HG03175 (cell line): ENCODE results near the gene POTEM.
"Not testable (repeated sequence)": the region's sequence is repeated elsewhere in the genome, so short reads cannot be mapped to it uniquely, and the experiment has no call there.

Experiments
- ATAC-seq: cut with Tn5 transposase; IDR thresholded peaks from one replicate; pipeline ENCODE4 v1.9.1; 2021; ENCODE audit warnings: mild to moderate bottlenecking, moderate library complexity; ENCODE audit not compliant: unreplicated experiment

POTEM gene

GRCh38 chr14:19036811-19037382, 69.7 kb downstream of the POTEM start:
- ATAC-seq, result not testable (repeated sequence)

- not testable (repeated sequence) for ATAC-seq
Measured at GRCh38 chr14:19038060-19038664, 70.9 kb downstream of the POTEM start.

GRCh38 chr14:19038785-19039184, 71.6 kb downstream of the POTEM start:
- not testable (repeated sequence) for ATAC-seq

- ATAC-seq, result not testable (repeated sequence)
Measured at GRCh38 chr14:19043384-19043783, 76.2 kb downstream of the POTEM start.
